NB4 (cell line): ENCODE measurements around the gene SCAMP3.

Source experiments
- DNase-seq: peaks from one replicate; pipeline ENCODE4 v3.0.0; 2010; ENCODE audit warnings: low read depth
- H3K4me3 ChIP-seq: one replicate; pipeline ENCODE4 v1.5.1; 2011; ENCODE audit warnings: mild to moderate bottlenecking, low read depth, low read length, moderate library complexity
- MYC ChIP-seq: IDR thresholded peaks from 2 replicates; pipeline ENCODE4 v1.6.1; 2011; ENCODE audit warnings: low read depth, low read length
- POLR2A ChIP-seq: IDR thresholded peaks from 2 replicates; pipeline ENCODE4 v1.6.1; 2011; ENCODE audit warnings: mild to moderate bottlenecking; ENCODE audit not compliant: insufficient read length; ENCODE audit errors: extremely low read depth
- TF ChIP-seq, protein P1 (sequence below): IDR thresholded peaks from one replicate; pipeline ENCODE4 v1.5.1; 2012; ENCODE audit warnings: low read depth, low read length
- TF ChIP-seq, protein P2 (sequence below): IDR thresholded peaks from 2 replicates; pipeline ENCODE4 v1.6.1; 2011; ENCODE audit warnings: low read depth, low read length

Gene SCAMP3

DNA sequence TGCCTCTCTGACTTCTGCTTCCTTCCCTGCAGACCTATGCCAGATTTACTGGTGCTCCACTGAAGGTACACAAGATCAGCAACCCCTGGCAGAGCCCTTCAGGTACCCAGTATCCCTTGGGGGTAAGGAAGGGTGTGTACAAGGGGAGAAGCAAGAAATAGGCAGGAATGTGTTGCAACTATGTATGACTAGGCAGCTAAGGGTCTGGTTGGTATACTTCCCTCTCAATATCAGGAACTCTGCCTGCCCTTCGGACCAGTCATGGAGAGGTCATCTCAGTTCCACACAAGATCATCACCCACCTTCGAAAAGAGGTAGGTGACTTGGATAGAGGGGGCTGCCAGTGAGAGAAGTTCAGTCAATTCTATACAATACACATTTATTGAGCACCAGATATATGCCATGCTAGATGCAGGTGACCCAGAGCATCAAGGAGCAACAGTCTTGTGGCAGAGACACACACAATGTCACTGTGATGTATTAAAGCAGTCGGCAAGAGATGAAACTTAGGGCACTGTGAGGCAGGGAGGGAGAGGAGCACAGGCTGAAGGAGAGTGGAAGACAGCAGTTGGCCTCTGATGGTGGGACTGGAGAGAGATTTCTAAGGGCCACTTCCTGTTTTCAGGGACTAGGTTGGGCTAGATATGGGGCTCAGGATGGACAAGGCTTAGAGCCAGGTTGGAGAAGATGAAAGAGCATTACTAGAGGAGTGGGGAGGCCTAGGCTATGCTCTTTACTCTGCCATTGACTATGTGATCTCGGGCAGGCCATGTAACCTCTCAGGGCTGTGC, 51.7 kb downstream of the SCAMP3 start:
- DNase-seq = peak; percentile 55
- TF ChIP-seq, protein P1, sequence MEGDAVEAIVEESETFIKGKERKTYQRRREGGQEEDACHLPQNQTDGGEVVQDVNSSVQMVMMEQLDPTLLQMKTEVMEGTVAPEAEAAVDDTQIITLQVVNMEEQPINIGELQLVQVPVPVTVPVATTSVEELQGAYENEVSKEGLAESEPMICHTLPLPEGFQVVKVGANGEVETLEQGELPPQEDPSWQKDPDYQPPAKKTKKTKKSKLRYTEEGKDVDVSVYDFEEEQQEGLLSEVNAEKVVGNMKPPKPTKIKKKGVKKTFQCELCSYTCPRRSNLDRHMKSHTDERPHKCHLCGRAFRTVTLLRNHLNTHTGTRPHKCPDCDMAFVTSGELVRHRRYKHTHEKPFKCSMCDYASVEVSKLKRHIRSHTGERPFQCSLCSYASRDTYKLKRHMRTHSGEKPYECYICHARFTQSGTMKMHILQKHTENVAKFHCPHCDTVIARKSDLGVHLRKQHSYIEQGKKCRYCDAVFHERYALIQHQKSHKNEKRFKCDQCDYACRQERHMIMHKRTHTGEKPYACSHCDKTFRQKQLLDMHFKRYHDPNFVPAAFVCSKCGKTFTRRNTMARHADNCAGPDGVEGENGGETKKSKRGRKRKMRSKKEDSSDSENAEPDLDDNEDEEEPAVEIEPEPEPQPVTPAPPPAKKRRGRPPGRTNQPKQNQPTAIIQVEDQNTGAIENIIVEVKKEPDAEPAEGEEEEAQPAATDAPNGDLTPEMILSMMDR = no peak
- TF ChIP-seq, protein P2, sequence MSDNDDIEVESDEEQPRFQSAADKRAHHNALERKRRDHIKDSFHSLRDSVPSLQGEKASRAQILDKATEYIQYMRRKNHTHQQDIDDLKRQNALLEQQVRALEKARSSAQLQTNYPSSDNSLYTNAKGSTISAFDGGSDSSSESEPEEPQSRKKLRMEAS = no peak
- no peak for TF ChIP-seq POLR2A
- TF ChIP-seq MYC = no peak
- peak overlapping the region; percentile 100 for H3K4me3 ChIP-seq

DNA sequence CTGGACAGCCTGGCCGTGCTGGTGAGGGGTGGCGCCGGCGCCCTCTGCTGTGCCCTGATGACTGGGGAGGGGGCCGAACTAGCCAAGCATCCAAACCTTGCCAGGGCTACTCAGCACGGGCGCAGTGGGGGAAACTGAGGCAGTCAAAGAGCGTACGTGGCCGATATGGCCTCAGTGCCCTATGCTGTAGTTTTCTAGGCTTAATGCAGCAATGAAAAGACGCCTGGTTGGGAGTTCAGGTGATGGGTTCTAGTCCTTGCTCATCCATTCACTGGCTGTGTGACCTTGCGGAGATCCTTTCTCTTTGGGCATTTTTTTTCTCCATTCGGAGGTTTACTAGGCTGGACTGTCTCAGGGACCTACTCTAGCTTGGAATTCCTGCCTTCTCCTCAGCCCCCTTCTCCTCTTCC, 52.8 kb downstream of the SCAMP3 start:
- TF ChIP-seq POLR2A (no peak), MYC (no peak)
- TF ChIP-seq, protein P2 = no peak
- TF ChIP-seq, protein P1 = no peak
- no peak for DNase-seq
- peak overlapping the region; percentile 100 for H3K4me3 ChIP-seq

DNA sequence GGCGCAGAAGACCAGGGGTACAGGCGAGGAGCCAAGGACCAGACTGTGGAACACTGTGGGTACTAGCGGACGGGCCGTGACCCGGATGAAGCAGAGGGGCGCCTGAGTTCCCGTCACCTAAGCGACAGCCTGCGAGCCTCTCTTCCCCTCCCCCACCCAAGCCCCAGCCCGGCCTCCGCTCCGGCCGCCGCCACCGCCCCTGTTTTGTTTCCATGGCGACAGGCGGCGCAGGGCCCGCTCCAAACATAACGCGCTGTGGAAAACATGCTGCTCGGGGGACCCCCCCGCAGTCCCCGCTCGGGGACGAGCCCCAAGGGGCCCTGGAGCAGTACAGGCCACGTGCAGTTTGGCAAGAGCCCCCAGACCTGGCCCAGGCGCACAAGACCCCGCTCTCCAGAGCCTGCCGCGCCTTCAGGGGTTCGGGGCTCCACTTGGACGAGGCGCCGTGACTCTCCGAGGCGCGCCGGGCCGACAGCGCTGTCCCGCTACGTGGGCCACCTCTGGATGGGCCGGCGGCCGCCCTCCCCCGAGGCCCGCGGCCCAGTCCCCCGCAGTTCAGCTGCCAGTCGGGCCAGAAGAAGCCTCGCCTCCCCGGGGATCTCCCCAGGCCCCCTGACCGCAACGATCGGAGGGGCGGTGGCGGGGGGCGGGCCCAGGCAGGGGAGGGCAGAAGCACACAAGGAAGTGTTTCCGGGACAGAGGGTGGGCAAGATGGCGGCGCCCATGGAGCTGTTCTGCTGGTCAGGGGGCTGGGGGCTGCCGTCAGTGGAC, 53.4 kb downstream of the SCAMP3 start, which contains the start of gene MTX1:
Gene MTX1, plus strand, starts transcription at position 155 of the 771 bp plus-strand sequence. Its CDS starts 110 bp downstream, at position 265.
- TF ChIP-seq MYC (peak; percentile 53; the same call in 1 of the 2 replicates), POLR2A (no peak)
- TF ChIP-seq, protein P2 = peak; percentile 65; the same call in 1 of the 2 replicates
- H3K4me3 ChIP-seq = peak within 1 kb of the TSS; percentile 100
- peak; percentile 93 for DNase-seq

DNA sequence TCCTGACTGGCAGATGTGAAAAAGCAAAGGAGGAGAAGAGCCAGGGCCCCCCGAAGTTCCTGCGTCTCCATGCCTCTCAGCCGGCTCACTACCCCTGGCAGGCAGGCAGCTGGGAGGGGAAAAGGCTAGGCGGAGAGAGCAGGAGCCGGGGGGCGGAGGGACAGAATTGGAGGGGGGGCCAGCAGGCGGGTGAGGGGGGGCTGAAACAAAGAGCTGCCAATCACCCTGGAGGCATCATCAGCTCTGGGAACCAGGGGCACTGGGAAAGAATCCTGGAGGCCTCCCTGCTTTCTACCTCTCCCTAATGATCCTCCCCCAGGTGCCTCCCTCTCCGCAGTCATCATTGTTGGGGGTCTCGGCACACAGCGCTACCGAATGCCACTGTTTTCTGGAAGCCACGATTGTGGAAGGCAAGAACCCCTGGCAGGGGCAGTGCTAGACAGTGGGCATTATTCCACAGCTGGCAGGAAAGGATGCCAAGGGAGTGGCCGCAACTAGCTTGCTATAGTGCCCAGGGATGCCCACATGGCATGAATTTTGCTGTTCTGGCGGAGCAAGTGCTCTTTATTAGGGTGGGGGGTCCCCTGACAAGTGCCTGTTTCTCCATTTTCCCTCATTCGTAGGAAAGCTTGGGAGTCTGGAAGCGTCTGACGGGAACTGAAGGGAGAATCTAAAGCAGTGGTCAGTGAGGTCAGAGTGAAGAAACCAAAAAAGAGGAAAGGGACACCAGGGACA, 54.2 kb downstream of the SCAMP3 start, which contains the start of gene THBS3:
Gene THBS3, minus strand, starts transcription at position 92 of the 735 bp plus-strand sequence. Its CDS starts 21 bp downstream, at position 71.
- no peak for DNase-seq
- TF ChIP-seq, protein P2 = no peak
- no peak for TF ChIP-seq POLR2A
- TF ChIP-seq, protein P1 = no peak
- no peak for TF ChIP-seq MYC
- peak within 1 kb of the TSS; percentile 64 for H3K4me3 ChIP-seq

DNA sequence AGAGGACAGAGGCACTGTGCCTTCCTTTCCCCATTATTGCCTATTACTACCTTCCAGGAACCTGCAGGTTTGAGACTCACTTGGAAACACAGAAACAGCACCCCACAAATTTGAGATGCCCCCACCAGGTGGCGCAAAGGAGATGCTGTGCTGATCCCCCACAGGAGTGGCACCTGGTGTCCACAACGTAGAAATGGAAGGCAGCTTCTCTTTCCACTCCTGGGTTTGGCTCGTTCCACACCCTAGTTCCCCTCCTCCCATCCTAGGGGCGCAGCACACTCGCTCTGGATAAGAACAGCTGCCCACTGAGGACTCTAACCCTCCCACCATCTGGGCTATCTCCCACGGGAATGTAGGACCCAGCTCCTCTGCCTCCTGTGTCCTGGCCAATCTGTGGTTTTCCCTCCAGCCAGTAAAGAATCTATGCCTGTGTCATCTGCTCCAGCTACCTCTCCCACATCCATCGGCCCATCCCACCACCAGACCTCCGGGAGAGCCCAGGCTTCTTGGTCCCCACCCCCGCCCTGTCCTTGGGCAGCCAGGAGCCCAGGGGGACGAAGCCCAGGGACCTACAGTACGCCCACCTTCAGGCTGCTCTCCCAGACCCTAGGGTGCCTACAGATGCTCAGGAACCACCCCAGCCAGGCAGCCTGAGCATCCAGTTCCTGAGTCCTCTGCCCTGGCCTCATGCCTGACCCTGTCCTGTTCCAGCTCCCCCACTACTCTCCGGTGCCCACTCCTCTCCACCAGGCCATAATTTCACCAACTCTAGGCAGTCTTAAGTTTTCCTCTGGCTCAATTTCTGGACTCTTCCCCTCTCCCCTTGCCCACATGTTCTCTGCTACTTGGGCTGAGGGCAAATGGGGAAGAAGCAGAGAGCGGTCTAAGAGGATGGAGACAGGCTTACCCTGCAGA, 55.0 kb downstream of the SCAMP3 start:
- no peak overlapping the region for H3K4me3 ChIP-seq
- DNase-seq = peak; percentile 83
- TF ChIP-seq, protein P2 = no peak
- TF ChIP-seq, protein P1 = peak; percentile 89
- peak; percentile 43; the same call in 1 of the 2 replicates for TF ChIP-seq MYC
